Loucy (cell line): ENCODE measurements around the gene DHX57.

Experiments
- EZH2phosphoT487 ChIP-seq: fragments of 200-600 bp; IDR thresholded peaks from 2 replicates; pipeline ENCODE4 v1.6.1; 2018; ENCODE audit warnings: antibody characterized with exemption, mild to moderate bottlenecking, moderate library complexity, borderline replicate concordance
- TF ChIP-seq, protein P1 (sequence below): fragments of 200-600 bp; sonication (generic); conservative IDR thresholded peaks from 2 replicates; pipeline ENCODE4 v1.5.1; 2014; ENCODE audit warnings: mild to moderate bottlenecking, antibody characterized with exemption, low read length

GRCh38 chr2:38797250-38797676 is 78.5 kb downstream of the DHX57 start:
- TF ChIP-seq, protein P1, sequence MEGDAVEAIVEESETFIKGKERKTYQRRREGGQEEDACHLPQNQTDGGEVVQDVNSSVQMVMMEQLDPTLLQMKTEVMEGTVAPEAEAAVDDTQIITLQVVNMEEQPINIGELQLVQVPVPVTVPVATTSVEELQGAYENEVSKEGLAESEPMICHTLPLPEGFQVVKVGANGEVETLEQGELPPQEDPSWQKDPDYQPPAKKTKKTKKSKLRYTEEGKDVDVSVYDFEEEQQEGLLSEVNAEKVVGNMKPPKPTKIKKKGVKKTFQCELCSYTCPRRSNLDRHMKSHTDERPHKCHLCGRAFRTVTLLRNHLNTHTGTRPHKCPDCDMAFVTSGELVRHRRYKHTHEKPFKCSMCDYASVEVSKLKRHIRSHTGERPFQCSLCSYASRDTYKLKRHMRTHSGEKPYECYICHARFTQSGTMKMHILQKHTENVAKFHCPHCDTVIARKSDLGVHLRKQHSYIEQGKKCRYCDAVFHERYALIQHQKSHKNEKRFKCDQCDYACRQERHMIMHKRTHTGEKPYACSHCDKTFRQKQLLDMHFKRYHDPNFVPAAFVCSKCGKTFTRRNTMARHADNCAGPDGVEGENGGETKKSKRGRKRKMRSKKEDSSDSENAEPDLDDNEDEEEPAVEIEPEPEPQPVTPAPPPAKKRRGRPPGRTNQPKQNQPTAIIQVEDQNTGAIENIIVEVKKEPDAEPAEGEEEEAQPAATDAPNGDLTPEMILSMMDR = no peak
- TF ChIP-seq EZH2phosphoT487 = no peak
